GM23338 (cell line): ENCODE results near the gene CRB2. TPM values are rescaled to one million over a fixed set of nuclear protein-coding genes. Genes with fewer than 3 reads are reported as not detected.

Experiments used
- ATAC-seq: fragments of 200-7000 bp; cut with Tn5 transposase; 3 replicates; pipeline ENCODE4 v1.9.1; 2020
- DNase-seq: peaks from one replicate; pipeline ENCODE4 v3.0.0-alpha.2; 2015; ENCODE audit warnings: low spot score
- H2AFZ ChIP-seq: fragments of 200-600 bp; sonication (generic); 2 replicates; pipeline ENCODE4 v1.8.0; 2016; ENCODE audit warnings: antibody characterized with exemption, mild to moderate bottlenecking, moderate library complexity
- H3F3A ChIP-seq: fragments of 200-600 bp; sonication (generic); replicated peaks from 2 replicates; pipeline ENCODE4 v1.8.0; 2017; ENCODE audit warnings: antibody characterized with exemption, mixed run types, low read depth
- H3K27ac ChIP-seq: fragments of 200-600 bp; sonication (generic); 2 replicates; pipeline ENCODE4 v1.6.1; 2016; ENCODE audit warnings: low read depth
- H3K27me3 ChIP-seq: fragments of 200-600 bp; sonication (generic); 2 replicates; pipeline ENCODE4 v1.8.0; 2016; ENCODE audit warnings: mild to moderate bottlenecking, mixed run types, moderate library complexity; ENCODE audit not compliant: insufficient read depth
- H3K36me3 ChIP-seq: fragments of 200-600 bp; sonication (generic); 2 replicates; pipeline ENCODE4 v1.8.0; 2016; ENCODE audit warnings: mild to moderate bottlenecking; ENCODE audit not compliant: insufficient read depth
- H3K4me1 ChIP-seq: fragments of 200-600 bp; sonication (generic); 2 replicates; pipeline ENCODE4 v1.8.0; 2016; ENCODE audit warnings: mild to moderate bottlenecking, moderate library complexity; ENCODE audit not compliant: insufficient read depth
- H3K4me2 ChIP-seq: fragments of 200-600 bp; sonication (generic); 2 replicates; pipeline ENCODE4 v1.7.1; 2017; ENCODE audit warnings: mixed run types
- H3K4me3 ChIP-seq: fragments of 200-600 bp; sonication (generic); 2 replicates; pipeline ENCODE4 v1.6.1; 2016; ENCODE audit warnings: mixed run types
- H3K79me2 ChIP-seq: fragments of 200-600 bp; sonication (generic); replicated peaks from 2 replicates; pipeline ENCODE4 v1.8.0; 2017; ENCODE audit warnings: mild to moderate bottlenecking; ENCODE audit not compliant: insufficient read depth
- H3K9me2 ChIP-seq: fragments of 200-600 bp; sonication (generic); 2 replicates; pipeline ENCODE4 v1.8.0; 2017; ENCODE audit not compliant: insufficient read depth
- H4K20me1 ChIP-seq: fragments of 200-600 bp; sonication (generic); replicated peaks from 2 replicates; pipeline ENCODE4 v1.8.0; 2017; ENCODE audit warnings: mild to moderate bottlenecking; ENCODE audit not compliant: insufficient read depth
- H3K27ac Mint-ChIP-seq: 2 replicates; pipeline ENCODE4 v1.8.0; 2020; ENCODE audit warnings: inconsistent platforms, mild to moderate bottlenecking, moderate library complexity, mixed read lengths
- H3K27me3 Mint-ChIP-seq: 3 replicates; pipeline ENCODE4 v1.8.0; 2022; ENCODE audit warnings: low read depth, mild to moderate bottlenecking, moderate library complexity, mixed read lengths, inconsistent platforms; ENCODE audit not compliant: insufficient read depth, poor library complexity
- H3K36me3 Mint-ChIP-seq: 3 replicates; pipeline ENCODE4 v1.8.0; 2021; ENCODE audit warnings: low read depth, mild to moderate bottlenecking, inconsistent platforms, moderate library complexity, mixed read lengths
- H3K4me1 Mint-ChIP-seq: 3 replicates; pipeline ENCODE4 v1.8.0; 2020; ENCODE audit warnings: mild to moderate bottlenecking, inconsistent platforms, mixed read lengths
- H3K4me3 Mint-ChIP-seq: 3 replicates; pipeline ENCODE4 v1.8.0; 2021; ENCODE audit warnings: moderate library complexity, mild to moderate bottlenecking, inconsistent platforms, mixed read lengths
- H3K9me3 Mint-ChIP-seq: 3 replicates; pipeline ENCODE4 v1.8.0; 2020; ENCODE audit warnings: moderate library complexity, mild to moderate bottlenecking, inconsistent platforms, mixed read lengths
- EZH2 ChIP-seq: fragments of 200-600 bp; sonication (generic); IDR thresholded peaks from one replicate; pipeline ENCODE4 v1.8.0; 2017; ENCODE audit warnings: antibody characterized with exemption, mild to moderate bottlenecking, low read depth; ENCODE audit not compliant: unreplicated experiment
- EZH2phosphoT487 ChIP-seq: fragments of 200-600 bp; sonication (generic); IDR thresholded peaks from one replicate; pipeline ENCODE4 v1.8.1; 2018; ENCODE audit warnings: antibody characterized with exemption; ENCODE audit not compliant: unreplicated experiment
- JUNB ChIP-seq: IDR thresholded peaks from one replicate; pipeline ENCODE4 v1.6.1; 2016; ENCODE audit warnings: antibody characterized with exemption; ENCODE audit not compliant: unreplicated experiment
- NANOG ChIP-seq: IDR thresholded peaks from 2 replicates; pipeline ENCODE4 v1.6.1; 2016; ENCODE audit warnings: antibody characterized with exemption, borderline replicate concordance
- POLR2AphosphoS5 ChIP-seq: IDR thresholded peaks from 2 replicates; pipeline ENCODE4 v1.6.1; 2016; ENCODE audit warnings: antibody characterized with exemption, low read depth
- STAT1 ChIP-seq: IDR thresholded peaks from one replicate; pipeline ENCODE4 v1.6.1; 2016; ENCODE audit warnings: antibody characterized with exemption; ENCODE audit not compliant: unreplicated experiment
- ZNF114 ChIP-seq: fragments of 250-450 bp; sonication (Bioruptor Pico); IDR thresholded peaks from 2 replicates; pipeline ENCODE4 v1.5.0; 2020; ENCODE audit warnings: mild to moderate bottlenecking, moderate library complexity
- ZNF331 ChIP-seq: fragments of 250-450 bp; sonication (Bioruptor Pico); IDR thresholded peaks from 2 replicates; pipeline ENCODE4 v1.5.0; 2020; ENCODE audit warnings: low read depth, mild to moderate bottlenecking, moderate library complexity
- polyA plus RNA-seq: library from polyadenylated mRNA; unstranded; fragments of >200 nt; fragmentation: Nextera tagmentation; extraction: Ambion mirVana; gene quantifications from 2 replicates; pipeline ENCODE4 v1.2.1, GENCODE V29; 2016
- total RNA-seq: library from RNA; depleted of rRNA; stranded (reverse); fragments of >200 nt; shearing (Covaris generic); gene quantifications from 2 replicates; pipeline ENCODE4 v1.2.3, GENCODE V29; 2014
- TF ChIP-seq, protein P1 (sequence below): IDR thresholded peaks from 2 replicates; pipeline ENCODE4 v1.6.1; 2016; ENCODE audit warnings: antibody characterized with exemption
- TF ChIP-seq, protein P2 (sequence below), 2 experiments: fragments of 200-600 bp in 1 of 2; sonication (generic) in 1 of 2; conservative IDR thresholded peaks; 2 replicates each; pipeline versions ENCODE4 v1.5.1 to v1.6.1; 2016 to 2017; ENCODE audit warnings: antibody characterized with exemption in 2 of 2, low read depth in 2 of 2, mild to moderate bottlenecking in 2 of 2, moderate library complexity in 1 of 2

CRB2 gene
- total and polyA plus RNA-seq, 2 experiments from 2014 or later = 0.34 to 10.2 TPM

DNA sequence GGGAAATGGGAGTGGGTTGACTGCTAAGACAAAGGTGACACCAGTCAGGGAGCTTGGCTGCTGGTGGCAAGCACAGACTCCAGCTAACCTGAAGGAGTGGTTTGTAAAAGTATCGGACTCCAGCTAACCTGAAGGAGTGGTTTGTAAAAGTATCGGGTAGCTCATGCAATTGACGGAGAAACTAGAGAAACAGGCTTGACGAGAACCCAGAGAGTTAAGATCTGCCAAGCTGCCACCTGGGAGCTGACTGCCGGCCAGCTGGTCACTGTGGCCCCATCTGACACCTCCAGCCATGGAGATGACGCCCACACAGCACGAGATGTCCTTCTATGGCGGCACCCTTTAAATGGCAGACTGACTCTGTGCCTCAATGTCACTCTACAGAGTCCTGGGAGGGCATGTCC, 28.3 kb upstream of the CRB2 start:
- Mint-ChIP-seq H3K36me3 (no peaks in the 10 kb centered on the region), H3K4me3 (no peak overlapping the region; the same call in 2 of the 3 replicates), H3K27me3 (peaks cover 15% of the 10 kb centered on the region), H3K27ac (no peak overlapping the region), H3K9me3 (no peaks in the 10 kb centered on the region), H3K4me1 (peaks cover 21% of the 10 kb centered on the region)
- peak overlapping the region; percentile 94; the same call in 1 of the 2 replicates for H2AFZ ChIP-seq
- H3K27me3 ChIP-seq = no peaks in the 10 kb centered on the region
- H3K9me2 ChIP-seq = no peaks in the 10 kb centered on the region
- no peaks in the 10 kb centered on the region for H3F3A ChIP-seq
- no peak; the same call in 2 of the 3 replicates for ATAC-seq
- H3K79me2 ChIP-seq = no peaks in the 10 kb centered on the region
- no peaks in the 10 kb centered on the region for H4K20me1 ChIP-seq
- no peaks in the 10 kb centered on the region for H3K36me3 ChIP-seq
- no peak overlapping the region for H3K27ac ChIP-seq
- peak; percentile 41 for DNase-seq
- H3K4me2 ChIP-seq = no peak overlapping the region
- TF ChIP-seq, protein P1, sequence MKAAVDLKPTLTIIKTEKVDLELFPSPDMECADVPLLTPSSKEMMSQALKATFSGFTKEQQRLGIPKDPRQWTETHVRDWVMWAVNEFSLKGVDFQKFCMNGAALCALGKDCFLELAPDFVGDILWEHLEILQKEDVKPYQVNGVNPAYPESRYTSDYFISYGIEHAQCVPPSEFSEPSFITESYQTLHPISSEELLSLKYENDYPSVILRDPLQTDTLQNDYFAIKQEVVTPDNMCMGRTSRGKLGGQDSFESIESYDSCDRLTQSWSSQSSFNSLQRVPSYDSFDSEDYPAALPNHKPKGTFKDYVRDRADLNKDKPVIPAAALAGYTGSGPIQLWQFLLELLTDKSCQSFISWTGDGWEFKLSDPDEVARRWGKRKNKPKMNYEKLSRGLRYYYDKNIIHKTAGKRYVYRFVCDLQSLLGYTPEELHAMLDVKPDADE = no peak
- no peak overlapping the region for H3K4me3 ChIP-seq
- H3K4me1 ChIP-seq = peaks cover 4% of the 10 kb centered on the region

DNA sequence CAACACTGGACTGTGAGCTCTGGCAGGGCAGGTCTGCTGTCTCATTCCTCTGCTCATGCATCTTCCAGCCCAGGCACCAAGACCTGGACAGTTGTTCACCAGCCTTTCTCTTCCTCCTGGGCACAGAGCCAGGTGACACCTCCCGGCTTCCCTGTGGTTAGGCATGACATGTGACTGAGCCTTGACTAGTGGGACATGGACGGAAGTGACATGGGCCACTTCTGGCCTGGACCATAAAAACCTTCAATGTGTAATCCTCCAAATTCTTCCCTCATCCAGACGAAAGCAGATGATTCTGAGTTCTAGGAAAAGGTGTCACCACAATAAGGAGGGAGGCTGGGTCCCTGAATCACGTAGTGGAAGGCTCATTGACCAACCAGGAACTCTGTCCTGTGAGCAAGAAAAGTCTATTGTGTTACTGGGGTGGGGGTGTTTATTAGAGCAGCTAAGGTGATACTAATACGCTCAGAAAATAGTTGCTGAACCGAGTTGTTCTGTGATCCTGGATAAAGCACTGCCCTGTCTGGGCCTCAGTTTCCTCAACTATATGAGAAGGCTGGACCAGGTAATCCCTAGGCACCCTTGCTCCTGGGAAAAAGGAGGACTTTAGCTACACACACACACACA, 26.6 kb upstream of the CRB2 start:
- Mint-ChIP-seq H3K4me1 (peaks cover 15% of the 10 kb centered on the region), H3K36me3 (no peaks in the 10 kb centered on the region), H3K27me3 (peaks cover 15% of the 10 kb centered on the region), H3K9me3 (no peaks in the 10 kb centered on the region), H3K27ac (no peak overlapping the region), H3K4me3 (no peak overlapping the region)
- peaks cover 4% of the 10 kb centered on the region; the same call in 1 of the 2 replicates for H3K4me1 ChIP-seq
- no peak overlapping the region for H2AFZ ChIP-seq
- no peaks in the 10 kb centered on the region for H3K79me2 ChIP-seq
- H3K4me2 ChIP-seq = no peak overlapping the region
- H3F3A ChIP-seq = no peaks in the 10 kb centered on the region
- DNase-seq = no peak
- no peaks in the 10 kb centered on the region for H3K9me2 ChIP-seq
- H3K36me3 ChIP-seq = no peaks in the 10 kb centered on the region
- no peak for ATAC-seq
- H4K20me1 ChIP-seq = no peaks in the 10 kb centered on the region
- H3K27me3 ChIP-seq = no peaks in the 10 kb centered on the region
- no peak overlapping the region for H3K27ac ChIP-seq
- H3K4me3 ChIP-seq = no peak overlapping the region
- no peak for TF ChIP-seq ZNF331
- TF ChIP-seq, protein P2, sequence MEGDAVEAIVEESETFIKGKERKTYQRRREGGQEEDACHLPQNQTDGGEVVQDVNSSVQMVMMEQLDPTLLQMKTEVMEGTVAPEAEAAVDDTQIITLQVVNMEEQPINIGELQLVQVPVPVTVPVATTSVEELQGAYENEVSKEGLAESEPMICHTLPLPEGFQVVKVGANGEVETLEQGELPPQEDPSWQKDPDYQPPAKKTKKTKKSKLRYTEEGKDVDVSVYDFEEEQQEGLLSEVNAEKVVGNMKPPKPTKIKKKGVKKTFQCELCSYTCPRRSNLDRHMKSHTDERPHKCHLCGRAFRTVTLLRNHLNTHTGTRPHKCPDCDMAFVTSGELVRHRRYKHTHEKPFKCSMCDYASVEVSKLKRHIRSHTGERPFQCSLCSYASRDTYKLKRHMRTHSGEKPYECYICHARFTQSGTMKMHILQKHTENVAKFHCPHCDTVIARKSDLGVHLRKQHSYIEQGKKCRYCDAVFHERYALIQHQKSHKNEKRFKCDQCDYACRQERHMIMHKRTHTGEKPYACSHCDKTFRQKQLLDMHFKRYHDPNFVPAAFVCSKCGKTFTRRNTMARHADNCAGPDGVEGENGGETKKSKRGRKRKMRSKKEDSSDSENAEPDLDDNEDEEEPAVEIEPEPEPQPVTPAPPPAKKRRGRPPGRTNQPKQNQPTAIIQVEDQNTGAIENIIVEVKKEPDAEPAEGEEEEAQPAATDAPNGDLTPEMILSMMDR (conservative IDR thresholded peaks at IDR 0.05; ENCODE audit: low read depth in 2 of 2) = no peak
- TF ChIP-seq JUNB = no peak
- TF ChIP-seq EZH2 = no peak
- no peak for TF ChIP-seq EZH2phosphoT487
- no peak for TF ChIP-seq STAT1
- TF ChIP-seq NANOG = no peak
- TF ChIP-seq ZNF114 (CRISPR knock-in tag) = no peak
- TF ChIP-seq POLR2AphosphoS5 = no peak
- TF ChIP-seq, protein P1 = no peak
